Heart left ventricle (tissue), 13 donors: ENCODE results near the gene RPS6KA4.

Source experiments
- POLR2A ChIP-seq, 2 donors: fragments of 450-650 bp; IDR thresholded peaks; one replicate each; pipeline ENCODE4 v1.6.1; 2017; ENCODE audit warnings: antibody characterized with exemption in 2 of 2, mild to moderate bottlenecking in 2 of 2, moderate library complexity in 2 of 2
- TF ChIP-seq, protein P1 (sequence below), 12 donors: fragments of 200-600 bp; sonication (generic) in 4 of 12; IDR thresholded peaks; one replicate each; pipeline versions ENCODE4 v1.5.0 to v1.8.0; 2018 to 2022; ENCODE audit warnings: antibody characterized with exemption in 12 of 12, mild to moderate bottlenecking in 5 of 12
- donor health status: ischemic (EF 13 %, LVEDD 7.1; RV severe dilation, severe dysfunction).
- donor health status: DM: no; HTN: yes; CAD: no.
- donor health status: DM: no; HTN: no; CAD: no.
- donor health status: ischemic (EF 25% LVEDD 6.9; RV normal size, moderate dysfunction).
- donor health status: ischemic (EF 25% LVEDD 5.7; RV mildly dilated, moderate dysfunction).
- donor health status: ischemic (EF 35%, LVEDD 5.7; RV mildly dilated, moderate dysfunction).
- donor health status: nonischemic (EF 11% LVEDD 7.7; RV severe dilation, severe dysfunction).
- donor health status: DM: yes; HTN: yes; CAD: no.
- donor health status: PGD.
- donor health status: ischemic (EF 29% LVEDD 5.4; RV normal size, mild dysfunction).
- donor health status: nonischemic (EF 23%, LVEDD 6.1; RV moderate dilation, normal function).

DNA sequence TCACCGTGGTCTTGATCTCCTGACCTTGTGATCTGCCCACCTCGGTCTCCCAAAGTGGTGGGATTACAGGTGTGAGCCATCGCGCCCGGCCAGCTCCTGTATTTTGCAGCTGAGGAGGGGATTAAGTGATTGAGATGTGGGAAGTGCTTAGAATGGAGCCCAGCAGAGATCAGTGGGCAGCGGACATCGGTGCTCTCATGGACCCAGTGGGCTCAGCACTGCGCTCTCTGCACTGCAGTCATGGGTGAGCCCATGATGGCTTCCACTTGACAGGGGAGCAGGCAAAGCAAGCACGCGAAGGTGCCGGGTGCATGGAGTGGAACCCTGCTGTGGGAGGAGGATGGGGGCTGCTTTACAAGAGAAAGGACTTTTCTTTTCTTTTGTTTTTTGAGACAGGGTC is 28.1 kb upstream of the RPS6KA4 start:
- TF ChIP-seq, protein P1, sequence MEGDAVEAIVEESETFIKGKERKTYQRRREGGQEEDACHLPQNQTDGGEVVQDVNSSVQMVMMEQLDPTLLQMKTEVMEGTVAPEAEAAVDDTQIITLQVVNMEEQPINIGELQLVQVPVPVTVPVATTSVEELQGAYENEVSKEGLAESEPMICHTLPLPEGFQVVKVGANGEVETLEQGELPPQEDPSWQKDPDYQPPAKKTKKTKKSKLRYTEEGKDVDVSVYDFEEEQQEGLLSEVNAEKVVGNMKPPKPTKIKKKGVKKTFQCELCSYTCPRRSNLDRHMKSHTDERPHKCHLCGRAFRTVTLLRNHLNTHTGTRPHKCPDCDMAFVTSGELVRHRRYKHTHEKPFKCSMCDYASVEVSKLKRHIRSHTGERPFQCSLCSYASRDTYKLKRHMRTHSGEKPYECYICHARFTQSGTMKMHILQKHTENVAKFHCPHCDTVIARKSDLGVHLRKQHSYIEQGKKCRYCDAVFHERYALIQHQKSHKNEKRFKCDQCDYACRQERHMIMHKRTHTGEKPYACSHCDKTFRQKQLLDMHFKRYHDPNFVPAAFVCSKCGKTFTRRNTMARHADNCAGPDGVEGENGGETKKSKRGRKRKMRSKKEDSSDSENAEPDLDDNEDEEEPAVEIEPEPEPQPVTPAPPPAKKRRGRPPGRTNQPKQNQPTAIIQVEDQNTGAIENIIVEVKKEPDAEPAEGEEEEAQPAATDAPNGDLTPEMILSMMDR (IDR thresholded peaks at IDR 0.05): no peak
- no peak for TF ChIP-seq POLR2A (IDR thresholded peaks at IDR 0.05)
